NB4 (cell line): ENCODE measurements around the gene CHCHD10.

ENCODE experiments used
- MAX ChIP-seq: IDR thresholded peaks from 2 replicates; pipeline ENCODE4 v1.6.1; 2011; ENCODE audit warnings: low read depth, low read length
- MYC ChIP-seq: IDR thresholded peaks from 2 replicates; pipeline ENCODE4 v1.6.1; 2011; ENCODE audit warnings: low read depth, low read length
- POLR2A ChIP-seq: IDR thresholded peaks from 2 replicates; pipeline ENCODE4 v1.6.1; 2011; ENCODE audit warnings: mild to moderate bottlenecking; ENCODE audit not compliant: insufficient read length; ENCODE audit errors: extremely low read depth
- TF ChIP-seq, protein P1 (sequence below): IDR thresholded peaks from one replicate; pipeline ENCODE4 v1.5.1; 2012; ENCODE audit warnings: low read depth, low read length

DNA sequence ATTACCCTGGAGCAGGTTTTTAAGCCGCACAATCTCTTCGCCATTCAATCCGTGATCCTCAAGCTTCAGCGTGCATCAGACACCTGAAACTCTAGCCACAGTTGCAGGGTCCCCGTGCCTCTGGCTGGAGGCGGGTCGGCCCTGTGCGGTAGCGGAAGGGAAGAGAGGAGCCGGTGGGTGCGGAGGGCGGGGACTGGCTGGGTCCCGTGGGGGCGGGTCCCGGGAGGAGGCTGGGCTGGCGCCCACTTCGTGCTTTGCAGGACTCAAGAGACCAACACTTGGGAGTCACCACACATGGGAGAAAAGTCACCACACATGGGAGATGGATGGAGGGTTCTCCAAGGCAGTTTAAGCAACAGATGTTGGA is 4.2 kb downstream of the CHCHD10 start:
- TF ChIP-seq POLR2A (no peak), MAX (no peak), MYC (no peak)
- TF ChIP-seq, protein P1, sequence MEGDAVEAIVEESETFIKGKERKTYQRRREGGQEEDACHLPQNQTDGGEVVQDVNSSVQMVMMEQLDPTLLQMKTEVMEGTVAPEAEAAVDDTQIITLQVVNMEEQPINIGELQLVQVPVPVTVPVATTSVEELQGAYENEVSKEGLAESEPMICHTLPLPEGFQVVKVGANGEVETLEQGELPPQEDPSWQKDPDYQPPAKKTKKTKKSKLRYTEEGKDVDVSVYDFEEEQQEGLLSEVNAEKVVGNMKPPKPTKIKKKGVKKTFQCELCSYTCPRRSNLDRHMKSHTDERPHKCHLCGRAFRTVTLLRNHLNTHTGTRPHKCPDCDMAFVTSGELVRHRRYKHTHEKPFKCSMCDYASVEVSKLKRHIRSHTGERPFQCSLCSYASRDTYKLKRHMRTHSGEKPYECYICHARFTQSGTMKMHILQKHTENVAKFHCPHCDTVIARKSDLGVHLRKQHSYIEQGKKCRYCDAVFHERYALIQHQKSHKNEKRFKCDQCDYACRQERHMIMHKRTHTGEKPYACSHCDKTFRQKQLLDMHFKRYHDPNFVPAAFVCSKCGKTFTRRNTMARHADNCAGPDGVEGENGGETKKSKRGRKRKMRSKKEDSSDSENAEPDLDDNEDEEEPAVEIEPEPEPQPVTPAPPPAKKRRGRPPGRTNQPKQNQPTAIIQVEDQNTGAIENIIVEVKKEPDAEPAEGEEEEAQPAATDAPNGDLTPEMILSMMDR, result no peak
